ENCODE measurements around the gene PRR12.
"Not testable (repeated sequence)": the region's sequence is repeated elsewhere in the genome, so short reads cannot be mapped to it uniquely, and the experiment has no call there.

The PRR12 gene

GRCh38 chr19:49624967-49625910 lies 34.3 kb downstream of the PRR12 start:
- no peak for DNase-seq

- no peak for DNase-seq
Observed at GRCh38 chr19:49626226-49626625, 35.2 kb downstream of the PRR12 start.

GRCh38 chr19:49629659-49630058 lies 38.7 kb downstream of the PRR12 start:
- no peak for DNase-seq

- DNase-seq, result no peak
Observed at GRCh38 chr19:49631014-49631588, 40.1 kb downstream of the PRR12 start.

- DNase-seq, result no peak
Observed at GRCh38 chr19:49631610-49632192, 40.7 kb downstream of the PRR12 start.

- DNase-seq, result no peak
Observed at GRCh38 chr19:49632576-49632975, 41.6 kb downstream of the PRR12 start.

GRCh38 chr19:49633273-49633672 lies 42.3 kb downstream of the PRR12 start:
- not testable (repeated sequence) for DNase-seq

GRCh38 chr19:49635530-49636232 lies 44.7 kb downstream of the PRR12 start:
- no peak for DNase-seq

GRCh38 chr19:49636233-49636932 lies 45.4 kb downstream of the PRR12 start:
- no peak for DNase-seq

- DNase-seq, result no peak
Observed at GRCh38 chr19:49637821-49638738, 47.1 kb downstream of the PRR12 start.

- DNase-seq, result no peak
Observed at GRCh38 chr19:49639401-49640112, 48.6 kb downstream of the PRR12 start.

GRCh38 chr19:49640113-49640898 lies 49.3 kb downstream of the PRR12 start, which contains the start of gene RRAS:
RRAS (minus strand) TSS chr19:49640143; CDS start chr19:49640098, 45 bp downstream.
- DNase-seq, result peak; percentile 98

- DNase-seq, result peak; percentile 94
Observed at GRCh38 chr19:49641688-49642491, 50.9 kb downstream of the PRR12 start, which contains the start of gene SCAF1. SCAF1 (plus strand) TSS chr19:49642209; CDS start chr19:49645027, 2,818 bp downstream.

- DNase-seq, result no peak
Observed at GRCh38 chr19:49642492-49643035, 51.6 kb downstream of the PRR12 start.

- DNase-seq, result no peak
Observed at GRCh38 chr19:49643466-49643865, 52.5 kb downstream of the PRR12 start.

GRCh38 chr19:49645592-49645991 lies 54.6 kb downstream of the PRR12 start:
- no peak for DNase-seq

GRCh38 chr19:49645995-49646394 lies 55.0 kb downstream of the PRR12 start:
- DNase-seq, result no peak

GRCh38 chr19:49646586-49646985 lies 55.6 kb downstream of the PRR12 start:
- no peak for DNase-seq

Data from NCI-H187 treated with DMSO at 0.1 percent for 48 hours (cell line).